ENCODE measurements around the gene CCN5. TPM values are rescaled to one million over a fixed set of nuclear protein-coding genes. Genes with fewer than 3 reads are reported as not detected.

CCN5 gene
- total and polyA plus RNA-seq, 2 of the 13 experiments (the other 11 are each of a cell fraction or from before 2014, with no cell fraction given) = 0.12 TPM; not detected in 1

DNA sequence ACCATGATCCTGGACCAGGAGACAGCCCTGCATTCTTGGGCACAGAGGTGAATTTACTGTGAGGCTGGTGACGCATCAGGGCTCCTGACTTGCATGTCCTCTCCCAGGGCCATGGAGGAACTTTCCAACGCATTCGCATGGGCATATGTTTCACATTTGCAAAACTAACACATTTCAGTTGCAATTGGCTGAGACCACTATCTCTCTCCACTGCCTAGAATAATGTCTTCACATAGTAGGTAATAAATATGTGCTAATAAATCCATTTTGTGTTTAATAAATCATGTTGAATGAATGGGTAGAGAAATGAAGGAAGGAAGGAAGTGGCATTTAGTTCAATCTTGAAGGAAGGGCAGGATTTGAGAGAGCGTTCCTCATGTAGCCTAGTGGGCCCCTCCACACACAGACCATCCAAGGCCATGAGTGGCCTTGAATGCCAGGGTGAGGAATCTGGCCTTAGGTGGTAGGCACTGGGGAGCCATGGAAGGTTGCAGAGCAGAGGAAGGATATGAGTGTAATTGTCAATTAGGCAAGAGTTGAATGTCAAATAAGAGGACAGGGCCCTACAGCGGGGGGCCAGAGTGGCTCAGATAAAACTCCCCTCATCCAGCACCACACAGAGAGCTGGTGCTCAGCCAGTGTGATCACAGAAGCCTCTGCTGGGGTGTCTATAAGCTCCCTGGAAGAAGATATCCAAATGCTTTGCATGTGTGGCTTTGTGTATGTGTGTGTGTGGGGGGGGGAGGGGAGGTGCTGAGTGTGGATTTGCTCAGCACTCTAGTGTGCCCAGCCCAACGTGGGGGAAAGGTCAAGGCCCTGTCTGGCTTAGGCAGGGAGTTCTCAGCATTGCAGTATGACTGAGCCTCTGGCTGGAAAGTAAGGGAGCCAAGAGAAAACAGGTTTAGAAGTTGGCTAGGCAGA lies 30.9 kb upstream of the CCN5 start:
- peak; percentile 63 for ATAC-seq
- POLR2A ChIA-PET = no interaction called here
- CTCF ChIA-PET (ENCODE audit: low intra/inter-chr PET ratio, low total read pairs) = interaction anchor here (1.3 to 6.7 kb wide), 4 partner anchors 46 to 182 kb away, joined by 5 to 170 read pairs (median 26); no protein-coding TSS in a partner anchor
- no peak for TF ChIP-seq SMC3 (IDR thresholded peaks at IDR 0.05; ENCODE audit: low read length)
- no peak for TF ChIP-seq ZNF350 (CRISPR knock-in tag; IDR thresholded peaks at IDR 0.05; ENCODE audit: borderline replicate concordance, low read depth)
- TF ChIP-seq MTF2 (CRISPR knock-in tag; IDR thresholded peaks at IDR 0.05; ENCODE audit: borderline replicate concordance) = no peak
- no peak for TF ChIP-seq BRCA1 (CRISPR knock-in tag; IDR thresholded peaks at IDR 0.05)
- TF ChIP-seq, protein P1, sequence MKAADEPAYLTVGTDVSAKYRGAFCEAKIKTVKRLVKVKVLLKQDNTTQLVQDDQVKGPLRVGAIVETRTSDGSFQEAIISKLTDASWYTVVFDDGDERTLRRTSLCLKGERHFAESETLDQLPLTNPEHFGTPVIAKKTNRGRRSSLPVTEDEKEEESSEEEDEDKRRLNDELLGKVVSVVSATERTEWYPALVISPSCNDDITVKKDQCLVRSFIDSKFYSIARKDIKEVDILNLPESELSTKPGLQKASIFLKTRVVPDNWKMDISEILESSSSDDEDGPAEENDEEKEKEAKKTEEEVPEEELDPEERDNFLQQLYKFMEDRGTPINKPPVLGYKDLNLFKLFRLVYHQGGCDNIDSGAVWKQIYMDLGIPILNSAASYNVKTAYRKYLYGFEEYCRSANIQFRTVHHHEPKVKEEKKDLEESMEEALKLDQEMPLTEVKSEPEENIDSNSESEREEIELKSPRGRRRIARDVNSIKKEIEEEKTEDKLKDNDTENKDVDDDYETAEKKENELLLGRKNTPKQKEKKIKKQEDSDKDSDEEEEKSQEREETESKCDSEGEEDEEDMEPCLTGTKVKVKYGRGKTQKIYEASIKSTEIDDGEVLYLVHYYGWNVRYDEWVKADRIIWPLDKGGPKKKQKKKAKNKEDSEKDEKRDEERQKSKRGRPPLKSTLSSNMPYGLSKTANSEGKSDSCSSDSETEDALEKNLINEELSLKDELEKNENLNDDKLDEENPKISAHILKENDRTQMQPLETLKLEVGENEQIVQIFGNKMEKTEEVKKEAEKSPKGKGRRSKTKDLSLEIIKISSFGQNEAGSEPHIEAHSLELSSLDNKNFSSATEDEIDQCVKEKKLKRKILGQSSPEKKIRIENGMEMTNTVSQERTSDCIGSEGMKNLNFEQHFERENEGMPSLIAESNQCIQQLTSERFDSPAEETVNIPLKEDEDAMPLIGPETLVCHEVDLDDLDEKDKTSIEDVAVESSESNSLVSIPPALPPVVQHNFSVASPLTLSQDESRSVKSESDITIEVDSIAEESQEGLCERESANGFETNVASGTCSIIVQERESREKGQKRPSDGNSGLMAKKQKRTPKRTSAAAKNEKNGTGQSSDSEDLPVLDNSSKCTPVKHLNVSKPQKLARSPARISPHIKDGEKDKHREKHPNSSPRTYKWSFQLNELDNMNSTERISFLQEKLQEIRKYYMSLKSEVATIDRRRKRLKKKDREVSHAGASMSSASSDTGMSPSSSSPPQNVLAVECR (CRISPR knock-in tag; IDR thresholded peaks at IDR 0.05; ENCODE audit: borderline replicate concordance) = no peak
- TF ChIP-seq TIGD3 (CRISPR knock-in tag; IDR thresholded peaks at IDR 0.05; ENCODE audit: borderline replicate concordance) = no peak
- TF ChIP-seq NR2F6 (IDR thresholded peaks at IDR 0.05) = peak; percentile 40; the same call in 1 of the 2 replicates
- peak; percentile 59; the same call in 1 of the 2 replicates for TF ChIP-seq NR2F6 (CRISPR knock-in tag; IDR thresholded peaks at IDR 0.05)
- TF ChIP-seq ZNF556 (CRISPR knock-in tag; IDR thresholded peaks at IDR 0.05; ENCODE audit: borderline replicate concordance) = no peak
- TF ChIP-seq, protein P2, sequence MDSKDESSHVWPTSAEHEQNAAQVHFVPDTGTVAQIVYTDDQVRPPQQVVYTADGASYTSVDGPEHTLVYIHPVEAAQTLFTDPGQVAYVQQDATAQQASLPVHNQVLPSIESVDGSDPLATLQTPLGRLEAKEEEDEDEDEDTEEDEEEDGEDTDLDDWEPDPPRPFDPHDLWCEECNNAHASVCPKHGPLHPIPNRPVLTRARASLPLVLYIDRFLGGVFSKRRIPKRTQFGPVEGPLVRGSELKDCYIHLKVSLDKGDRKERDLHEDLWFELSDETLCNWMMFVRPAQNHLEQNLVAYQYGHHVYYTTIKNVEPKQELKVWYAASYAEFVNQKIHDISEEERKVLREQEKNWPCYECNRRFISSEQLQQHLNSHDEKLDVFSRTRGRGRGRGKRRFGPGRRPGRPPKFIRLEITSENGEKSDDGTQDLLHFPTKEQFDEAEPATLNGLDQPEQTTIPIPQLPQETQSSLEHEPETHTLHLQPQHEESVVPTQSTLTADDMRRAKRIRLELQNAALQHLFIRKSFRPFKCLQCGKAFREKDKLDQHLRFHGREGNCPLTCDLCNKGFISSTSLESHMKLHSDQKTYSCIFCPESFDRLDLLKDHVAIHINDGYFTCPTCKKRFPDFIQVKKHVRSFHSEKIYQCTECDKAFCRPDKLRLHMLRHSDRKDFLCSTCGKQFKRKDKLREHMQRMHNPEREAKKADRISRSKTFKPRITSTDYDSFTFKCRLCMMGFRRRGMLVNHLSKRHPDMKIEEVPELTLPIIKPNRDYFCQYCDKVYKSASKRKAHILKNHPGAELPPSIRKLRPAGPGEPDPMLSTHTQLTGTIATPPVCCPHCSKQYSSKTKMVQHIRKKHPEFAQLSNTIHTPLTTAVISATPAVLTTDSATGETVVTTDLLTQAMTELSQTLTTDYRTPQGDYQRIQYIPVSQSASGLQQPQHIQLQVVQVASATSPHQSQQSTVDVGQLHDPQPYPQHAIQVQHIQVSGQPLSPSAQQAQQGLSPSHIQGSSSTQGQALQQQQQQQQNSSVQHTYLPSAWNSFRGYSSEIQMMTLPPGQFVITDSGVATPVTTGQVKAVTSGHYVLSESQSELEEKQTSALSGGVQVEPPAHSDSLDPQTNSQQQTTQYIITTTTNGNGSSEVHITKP (CRISPR knock-in tag; IDR thresholded peaks at IDR 0.05; ENCODE audit: low read depth) = no peak
- no peak for TF ChIP-seq ARNT2 (CRISPR knock-in tag; IDR thresholded peaks at IDR 0.05; ENCODE audit: low read depth)

More for the DNA sequence above, 30.9 kb upstream of the CCN5 start:
- H3K9me3 ChIP-seq (ENCODE audit: low read length) = no peaks in the 10 kb centered on the region
- no peak for FAIRE-seq
- no peak overlapping the region for H2AFZ ChIP-seq (ENCODE audit: low read length)
- no peaks in the 10 kb centered on the region for H3K79me2 ChIP-seq (ENCODE audit: insufficient read depth, low read length)
- peak overlapping the region; percentile 54 for H3K4me2 ChIP-seq (ENCODE audit: low read depth, low read length)
- intact Hi-C loops (cut with micrococcal nuclease; ENCODE audit: unreplicated experiment) = loop anchor here (10.0 kb wide), 1 partner anchor 470 kb away; the partner anchor contains the start of gene OSER1
- in situ Hi-C loops (cut with HindIII; ENCODE audit: extremely low pct_ligation_motif_present, low pct_unique_long_range_greater_than_20kb) = no loop called here
- no TSS peak for BruUV-seq (replicated peaks)
- no peak overlapping the region for H3K9ac ChIP-seq (ENCODE audit: insufficient read depth, low read depth, low read length)
- H3K4me1 ChIP-seq (ENCODE audit: insufficient read depth, low read length) = peaks cover 13% of the 10 kb centered on the region
- H3K4me3 ChIP-seq (replicated peaks in 1 of 3; ENCODE audit: insufficient read depth in 1 of 3, low read depth in 2 of 3, low read length in 3 of 3) = no peak overlapping the region
- WGBS (ENCODE audit: low lambda C conversion rate) = 53% methylated on average over 6 of the region's 6 CpGs
- H3K27me3 ChIP-seq (ENCODE audit: control insufficient read depth in 1 of 2, insufficient read depth in 2 of 2, low read length in 2 of 2) = peaks cover 0 to 3% of the 10 kb centered on the region in 2 experiments; a peak in 2 of 5 replicates
- peak; percentile 38 for DNase-seq (ENCODE audit: low spot score)
- no peak overlapping the region for H3K27ac ChIP-seq (ENCODE audit: extremely low read length, insufficient read depth, low read length)
- no peaks in the 10 kb centered on the region for H4K20me1 ChIP-seq (ENCODE audit: insufficient read depth, low read length)
- H3K36me3 ChIP-seq (replicated peaks in 1 of 2; ENCODE audit: control insufficient read depth in 1 of 2, insufficient read depth in 2 of 2, low read length in 2 of 2) = no peaks in the 10 kb centered on the region
